Body of pancreas (tissue), 4 donors: ENCODE data around the gene WIF1.

ENCODE experiments used
- POLR2A ChIP-seq, 3 donors: fragments of 450-650 bp; IDR thresholded peaks; one replicate each; pipeline ENCODE4 v1.6.1; 2016; ENCODE audit warnings: antibody characterized with exemption in 3 of 3, mild to moderate bottlenecking in 2 of 3
- TF ChIP-seq, protein P1 (sequence below), 7 experiments: fragments of 450-650 bp in 4 of 7; fragments of 200-600 bp in 3 of 7; sonication (generic) in 3 of 7; IDR thresholded peaks; one replicate each; pipeline ENCODE4 v1.5.1; 2016 to 2019; ENCODE audit warnings: antibody characterized with exemption in 7 of 7

DNA sequence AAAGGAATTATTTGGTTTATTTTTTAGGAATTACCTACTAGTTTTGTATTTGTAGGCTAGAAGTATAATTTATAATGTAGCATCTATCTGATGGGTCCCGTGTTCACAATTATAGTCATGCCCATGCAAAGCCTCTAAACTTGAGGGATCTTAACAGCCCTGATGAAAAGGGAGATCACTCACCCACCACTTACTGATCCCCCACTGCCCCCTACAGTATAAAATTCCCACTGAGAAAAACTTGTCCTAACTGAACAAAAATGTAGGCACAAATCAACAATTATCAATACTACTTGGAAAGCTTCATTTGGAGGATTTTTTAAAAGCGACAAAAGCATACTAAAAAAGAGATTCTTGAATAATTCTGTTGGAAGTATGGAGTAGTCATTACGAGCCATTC, 21.0 kb downstream of the WIF1 start:
- TF ChIP-seq, protein P1, sequence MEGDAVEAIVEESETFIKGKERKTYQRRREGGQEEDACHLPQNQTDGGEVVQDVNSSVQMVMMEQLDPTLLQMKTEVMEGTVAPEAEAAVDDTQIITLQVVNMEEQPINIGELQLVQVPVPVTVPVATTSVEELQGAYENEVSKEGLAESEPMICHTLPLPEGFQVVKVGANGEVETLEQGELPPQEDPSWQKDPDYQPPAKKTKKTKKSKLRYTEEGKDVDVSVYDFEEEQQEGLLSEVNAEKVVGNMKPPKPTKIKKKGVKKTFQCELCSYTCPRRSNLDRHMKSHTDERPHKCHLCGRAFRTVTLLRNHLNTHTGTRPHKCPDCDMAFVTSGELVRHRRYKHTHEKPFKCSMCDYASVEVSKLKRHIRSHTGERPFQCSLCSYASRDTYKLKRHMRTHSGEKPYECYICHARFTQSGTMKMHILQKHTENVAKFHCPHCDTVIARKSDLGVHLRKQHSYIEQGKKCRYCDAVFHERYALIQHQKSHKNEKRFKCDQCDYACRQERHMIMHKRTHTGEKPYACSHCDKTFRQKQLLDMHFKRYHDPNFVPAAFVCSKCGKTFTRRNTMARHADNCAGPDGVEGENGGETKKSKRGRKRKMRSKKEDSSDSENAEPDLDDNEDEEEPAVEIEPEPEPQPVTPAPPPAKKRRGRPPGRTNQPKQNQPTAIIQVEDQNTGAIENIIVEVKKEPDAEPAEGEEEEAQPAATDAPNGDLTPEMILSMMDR (IDR thresholded peaks at IDR 0.05): peak in 2 of 7 experiments; percentile 5 to 20
- no peak for TF ChIP-seq POLR2A (IDR thresholded peaks at IDR 0.05)
